ENCODE results near the gene CTNNA2.

CTNNA2 gene

GRCh38 chr2:80217446-80217845 is 704.6 kb downstream of the CTNNA2 start:
- ATAC-seq (no peak), DNase-seq (no peak)
- Mint-ChIP-seq H3K36me3 (ENCODE audit: low read depth) (no peaks in the 10 kb centered on the region), H3K27me3 (no peaks in the 10 kb centered on the region), H3K9me3 (peaks cover 8% of the 10 kb centered on the region), H3K27ac (no peak overlapping the region), H3K4me1 (no peaks in the 10 kb centered on the region), H3K4me3 (no peak overlapping the region)

DNA sequence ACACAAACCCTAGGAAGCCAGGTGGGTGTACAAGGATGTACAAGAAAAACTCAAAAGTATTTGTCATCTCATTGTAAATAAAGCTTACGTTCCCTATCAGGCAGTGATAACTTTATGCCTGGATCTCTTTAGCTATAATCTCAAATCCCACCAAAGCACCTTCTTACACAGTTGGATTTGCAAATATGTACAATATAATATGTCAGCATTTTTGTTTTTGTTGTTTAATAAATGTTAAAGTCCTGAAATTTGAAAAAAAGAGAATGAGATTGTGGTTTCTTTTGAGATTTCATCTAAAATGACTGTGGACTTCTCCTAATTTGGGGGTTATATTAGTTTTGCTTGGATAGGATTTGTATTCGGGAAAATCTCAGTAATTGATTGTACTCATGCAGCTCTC is 709.8 kb downstream of the CTNNA2 start:
- Mint-ChIP-seq H3K4me3 (no peak overlapping the region), H3K9me3 (peaks cover 3% of the 10 kb centered on the region), H3K27ac (no peak overlapping the region), H3K27me3 (no peaks in the 10 kb centered on the region), H3K36me3 (ENCODE audit: low read depth) (no peaks in the 10 kb centered on the region), H3K4me1 (no peaks in the 10 kb centered on the region)
- ATAC-seq, result no peak
- no peak for DNase-seq

- DNase-seq, result no peak
- H3K27ac Mint-ChIP-seq, result no peak overlapping the region
- ATAC-seq, result no peak
- H3K4me3 Mint-ChIP-seq, result no peak overlapping the region
- no peaks in the 10 kb centered on the region for H3K4me1 Mint-ChIP-seq
- no peaks in the 10 kb centered on the region for H3K36me3 Mint-ChIP-seq (ENCODE audit: low read depth)
- no peaks in the 10 kb centered on the region for H3K27me3 Mint-ChIP-seq
- no peaks in the 10 kb centered on the region for H3K9me3 Mint-ChIP-seq
Measured at GRCh38 chr2:80231421-80231820, 718.6 kb downstream of the CTNNA2 start.

DNA sequence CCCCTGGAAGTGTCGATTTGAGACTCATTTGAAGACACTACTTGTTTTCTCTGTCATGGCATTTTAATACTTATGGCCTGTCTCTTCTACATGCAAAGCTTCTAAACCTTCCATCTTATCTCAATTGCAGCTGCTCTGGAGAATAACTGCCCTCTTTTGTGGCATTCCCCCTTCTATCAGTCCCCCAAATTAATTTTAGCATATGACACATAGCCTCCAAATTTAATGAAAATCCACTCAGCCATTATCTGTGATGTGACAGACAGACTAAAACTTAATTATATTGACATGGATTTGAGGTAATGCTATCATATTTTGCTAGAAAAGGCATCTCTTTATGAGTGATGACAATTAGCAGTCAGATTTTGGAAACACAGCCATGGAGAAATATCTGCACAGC is 720.5 kb downstream of the CTNNA2 start:
- no peak overlapping the region for H3K27ac Mint-ChIP-seq
- ATAC-seq (no peak), DNase-seq (no peak)
- no peak overlapping the region for H3K4me3 Mint-ChIP-seq
- no peaks in the 10 kb centered on the region for H3K4me1 Mint-ChIP-seq
- no peaks in the 10 kb centered on the region for H3K9me3 Mint-ChIP-seq
- H3K36me3 Mint-ChIP-seq (ENCODE audit: low read depth), result no peaks in the 10 kb centered on the region
- H3K27me3 Mint-ChIP-seq, result no peaks in the 10 kb centered on the region

- Mint-ChIP-seq H3K27me3 (no peaks in the 10 kb centered on the region), H3K36me3 (ENCODE audit: low read depth) (no peaks in the 10 kb centered on the region), H3K9me3 (peaks cover 9% of the 10 kb centered on the region), H3K4me3 (no peak overlapping the region), H3K27ac (no peak overlapping the region), H3K4me1 (no peaks in the 10 kb centered on the region)
- ATAC-seq (no peak), DNase-seq (peak; percentile 18)
Measured at GRCh38 chr2:80238692-80239469, 726.0 kb downstream of the CTNNA2 start.

GRCh38 chr2:80242355-80242910 is 729.6 kb downstream of the CTNNA2 start:
- no peak overlapping the region for H3K27ac Mint-ChIP-seq
- ATAC-seq (no peak), DNase-seq (no peak)
- peaks cover 3% of the 10 kb centered on the region for H3K4me1 Mint-ChIP-seq
- H3K9me3 Mint-ChIP-seq, result peaks cover 9% of the 10 kb centered on the region
- H3K27me3 Mint-ChIP-seq, result no peaks in the 10 kb centered on the region
- H3K36me3 Mint-ChIP-seq (ENCODE audit: low read depth), result no peaks in the 10 kb centered on the region
- H3K4me3 Mint-ChIP-seq, result no peak overlapping the region

DNA sequence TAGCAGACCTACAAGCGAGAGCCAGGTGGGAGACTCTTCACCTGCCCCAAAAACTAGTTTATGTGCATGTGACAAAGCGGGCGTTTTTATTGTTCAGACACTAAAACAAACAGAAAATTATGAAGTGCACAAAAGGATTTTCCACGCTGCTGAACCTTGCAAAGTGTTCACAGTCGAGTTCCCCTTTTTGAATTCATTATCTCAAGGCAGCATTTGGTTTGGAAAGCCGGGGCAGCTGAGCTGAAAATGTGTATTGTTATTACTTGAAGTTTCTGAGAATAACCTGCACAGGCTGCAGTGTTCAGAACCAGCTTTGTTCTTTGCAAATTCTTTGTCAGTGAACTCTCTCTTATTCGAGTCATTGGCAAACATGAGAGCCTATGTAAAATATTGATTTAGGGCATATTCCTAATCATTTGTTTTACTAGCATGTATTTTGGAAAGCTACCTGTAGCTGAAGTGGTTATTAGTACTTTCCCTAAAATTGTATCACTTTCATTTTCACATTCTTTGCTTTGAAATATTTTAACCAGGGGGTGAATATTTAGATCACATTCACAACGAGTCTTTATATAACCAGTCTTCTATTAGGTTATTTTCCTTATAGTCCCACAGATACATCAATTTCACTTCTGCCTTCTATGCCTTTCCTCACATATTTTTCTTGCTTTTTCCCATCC is 732.2 kb downstream of the CTNNA2 start:
- H3K4me1 Mint-ChIP-seq, result peaks cover 3% of the 10 kb centered on the region
- H3K4me3 Mint-ChIP-seq, result no peak overlapping the region
- H3K36me3 Mint-ChIP-seq (ENCODE audit: low read depth), result no peaks in the 10 kb centered on the region
- H3K27me3 Mint-ChIP-seq, result no peaks in the 10 kb centered on the region
- no peak for ATAC-seq
- no peak overlapping the region for H3K27ac Mint-ChIP-seq
- peaks cover 3% of the 10 kb centered on the region for H3K9me3 Mint-ChIP-seq
- no peak for DNase-seq

DNA sequence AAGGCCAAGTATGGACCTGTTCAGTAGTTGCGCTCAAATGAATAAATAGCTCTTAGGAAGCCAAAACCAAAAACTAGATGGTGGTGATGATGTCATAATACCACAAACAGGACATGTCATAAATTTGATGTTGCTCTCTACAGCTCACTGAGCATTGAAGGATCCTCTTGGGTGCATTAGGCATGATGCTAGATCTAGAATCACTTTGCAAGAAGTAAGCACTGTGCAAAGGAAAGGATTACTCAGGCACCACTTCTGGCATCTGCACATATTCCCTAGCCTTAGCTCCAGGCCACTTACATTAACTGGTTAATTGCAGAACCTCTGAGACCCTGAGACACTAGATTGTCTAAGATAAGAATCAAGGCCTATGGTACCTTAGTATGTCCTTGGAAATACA is 733.7 kb downstream of the CTNNA2 start:
- DNase-seq (no peak), ATAC-seq (no peak)
- Mint-ChIP-seq H3K36me3 (ENCODE audit: low read depth) (no peaks in the 10 kb centered on the region), H3K4me1 (peaks cover 3% of the 10 kb centered on the region), H3K27me3 (no peaks in the 10 kb centered on the region), H3K27ac (no peak overlapping the region), H3K4me3 (no peak overlapping the region), H3K9me3 (peaks cover 4% of the 10 kb centered on the region)

GRCh38 chr2:80247339-80247738 is 734.5 kb downstream of the CTNNA2 start:
- no peak for ATAC-seq
- Mint-ChIP-seq H3K36me3 (ENCODE audit: low read depth) (no peaks in the 10 kb centered on the region), H3K27ac (no peak overlapping the region), H3K4me3 (no peak overlapping the region), H3K9me3 (peaks cover 4% of the 10 kb centered on the region), H3K27me3 (no peaks in the 10 kb centered on the region), H3K4me1 (peaks cover 3% of the 10 kb centered on the region)
- DNase-seq, result no peak

- ATAC-seq (no peak), DNase-seq (no peak)
- Mint-ChIP-seq H3K4me3 (no peak overlapping the region), H3K9me3 (peaks cover 4% of the 10 kb centered on the region), H3K27ac (no peak overlapping the region), H3K27me3 (no peaks in the 10 kb centered on the region), H3K36me3 (ENCODE audit: low read depth) (no peaks in the 10 kb centered on the region), H3K4me1 (peaks cover 3% of the 10 kb centered on the region)
Measured at GRCh38 chr2:80248146-80248545, 735.3 kb downstream of the CTNNA2 start.

GRCh38 chr2:80252294-80252986 is 739.6 kb downstream of the CTNNA2 start:
- DNase-seq, result no peak
- no peak overlapping the region for H3K4me3 Mint-ChIP-seq
- H3K9me3 Mint-ChIP-seq, result peaks cover 8% of the 10 kb centered on the region
- ATAC-seq, result no peak
- no peaks in the 10 kb centered on the region for H3K27me3 Mint-ChIP-seq
- no peaks in the 10 kb centered on the region for H3K36me3 Mint-ChIP-seq (ENCODE audit: low read depth)
- no peaks in the 10 kb centered on the region for H3K4me1 Mint-ChIP-seq
- no peak overlapping the region for H3K27ac Mint-ChIP-seq

DNA sequence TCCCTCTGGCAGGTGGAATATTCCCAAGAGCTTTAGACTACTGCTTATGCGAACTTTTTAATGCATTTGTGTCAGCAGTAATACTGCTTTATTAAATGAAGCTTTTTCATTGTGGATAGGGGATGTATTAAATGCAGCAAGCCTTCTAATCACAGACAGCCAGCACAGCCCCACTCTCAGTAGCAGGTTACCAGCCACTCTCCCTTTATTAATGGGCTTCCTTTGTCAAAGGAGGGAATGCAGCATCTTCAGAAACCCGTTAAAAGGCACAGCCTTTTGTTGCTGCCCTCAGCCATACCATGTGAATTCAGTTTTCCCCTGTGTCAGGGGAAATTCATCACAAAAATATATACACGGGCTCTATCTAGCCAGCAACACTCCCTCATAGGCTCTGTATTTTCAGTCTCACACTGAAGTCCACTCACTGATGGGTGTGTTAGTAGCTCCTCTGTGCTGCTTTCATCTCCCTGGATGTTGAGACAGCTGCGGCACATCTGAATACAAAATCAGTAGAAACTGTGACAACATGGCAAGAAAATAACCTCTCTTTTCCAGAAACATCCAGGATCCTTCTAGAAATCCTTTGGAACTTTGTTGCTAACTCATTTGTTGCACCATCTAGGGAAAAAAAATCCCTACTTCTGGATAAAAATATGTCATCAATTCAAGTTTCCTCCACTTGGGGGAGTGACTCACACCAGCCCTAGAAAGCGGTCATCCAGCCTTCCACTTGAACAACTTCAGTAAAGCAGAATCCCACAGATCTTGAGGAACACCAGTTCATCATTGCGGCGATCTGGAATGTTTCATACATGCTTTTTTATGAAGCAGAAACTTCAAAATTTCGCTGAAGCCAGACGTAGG is 743.3 kb downstream of the CTNNA2 start:
- H3K4me1 Mint-ChIP-seq, result no peaks in the 10 kb centered on the region
- ATAC-seq, result no peak
- no peak overlapping the region for H3K27ac Mint-ChIP-seq
- H3K27me3 Mint-ChIP-seq, result no peaks in the 10 kb centered on the region
- peaks cover 4% of the 10 kb centered on the region for H3K9me3 Mint-ChIP-seq
- no peak overlapping the region for H3K4me3 Mint-ChIP-seq
- no peak for DNase-seq
- H3K36me3 Mint-ChIP-seq (ENCODE audit: low read depth), result no peaks in the 10 kb centered on the region

GRCh38 chr2:80256782-80257167 is 743.9 kb downstream of the CTNNA2 start:
- H3K27me3 Mint-ChIP-seq, result no peaks in the 10 kb centered on the region
- DNase-seq (no peak), ATAC-seq (no peak)
- peaks cover 4% of the 10 kb centered on the region for H3K9me3 Mint-ChIP-seq
- no peak overlapping the region for H3K4me3 Mint-ChIP-seq
- no peaks in the 10 kb centered on the region for H3K4me1 Mint-ChIP-seq
- H3K27ac Mint-ChIP-seq, result no peak overlapping the region
- H3K36me3 Mint-ChIP-seq (ENCODE audit: low read depth), result no peaks in the 10 kb centered on the region

DNA sequence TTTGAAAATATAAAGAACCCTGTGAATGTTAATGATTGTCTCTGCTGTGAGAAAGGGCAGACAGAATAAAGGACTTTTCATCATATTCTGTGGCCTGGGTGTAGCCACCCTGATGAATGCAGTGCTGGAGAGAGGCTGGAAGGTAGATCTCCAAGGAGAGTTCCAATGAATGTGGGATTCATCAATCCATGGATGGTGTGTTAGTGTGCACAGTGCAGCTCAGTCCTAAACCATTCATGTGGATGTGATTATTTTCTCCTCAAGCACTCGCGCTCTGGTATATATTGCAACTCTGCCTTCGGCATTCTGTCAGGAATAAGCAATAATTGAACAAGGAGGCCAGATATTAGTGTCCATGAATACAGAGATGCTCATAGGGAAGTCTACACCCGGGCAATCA is 744.6 kb downstream of the CTNNA2 start:
- no peaks in the 10 kb centered on the region for H3K4me1 Mint-ChIP-seq
- H3K4me3 Mint-ChIP-seq, result no peak overlapping the region
- ATAC-seq (no peak), DNase-seq (no peak)
- peaks cover 4% of the 10 kb centered on the region for H3K9me3 Mint-ChIP-seq
- no peak overlapping the region for H3K27ac Mint-ChIP-seq
- no peaks in the 10 kb centered on the region for H3K27me3 Mint-ChIP-seq
- no peaks in the 10 kb centered on the region for H3K36me3 Mint-ChIP-seq (ENCODE audit: low read depth)
